D721Med (cell line): ENCODE results near the gene ANKLE1.
"Not testable (repeated sequence)": the region's sequence is repeated elsewhere in the genome, so short reads cannot be mapped to it uniquely, and the experiment has no call there.

Source experiments
- DNase-seq: peaks from one replicate; pipeline ENCODE4 v3.0.0; 2011; ENCODE audit warnings: low spot score; ENCODE audit not compliant: insufficient read length
- FAIRE-seq: peaks from 2 replicates; lab custom pipeline; 2011; peaks lifted over from hg19 to GRCh38; lab: Jason Lieb, UNC
- TF ChIP-seq, protein P1 (sequence below): IDR thresholded peaks from 2 replicates; pipeline ENCODE4 v1.5.1; 2012; ENCODE audit warnings: mild to moderate bottlenecking, control low read depth; ENCODE audit not compliant: insufficient read depth; ENCODE audit errors: missing control alignments

Gene ANKLE1

DNA sequence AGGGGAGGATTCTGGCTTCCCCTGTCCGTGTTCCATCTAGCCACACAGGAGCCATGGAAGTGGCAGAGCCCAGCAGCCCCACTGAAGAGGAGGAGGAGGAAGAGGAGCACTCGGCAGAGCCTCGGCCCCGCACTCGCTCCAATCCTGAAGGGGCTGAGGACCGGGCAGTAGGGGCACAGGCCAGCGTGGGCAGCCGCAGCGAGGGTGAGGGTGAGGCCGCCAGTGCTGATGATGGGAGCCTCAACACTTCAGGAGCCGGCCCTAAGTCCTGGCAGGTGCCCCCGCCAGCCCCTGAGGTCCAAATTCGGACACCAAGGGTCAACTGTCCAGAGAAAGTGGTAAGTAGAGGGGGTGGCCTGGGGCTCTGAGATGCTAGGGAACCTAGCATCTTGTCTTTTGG is 12.9 kb upstream of the ANKLE1 start:
- TF ChIP-seq, protein P1, sequence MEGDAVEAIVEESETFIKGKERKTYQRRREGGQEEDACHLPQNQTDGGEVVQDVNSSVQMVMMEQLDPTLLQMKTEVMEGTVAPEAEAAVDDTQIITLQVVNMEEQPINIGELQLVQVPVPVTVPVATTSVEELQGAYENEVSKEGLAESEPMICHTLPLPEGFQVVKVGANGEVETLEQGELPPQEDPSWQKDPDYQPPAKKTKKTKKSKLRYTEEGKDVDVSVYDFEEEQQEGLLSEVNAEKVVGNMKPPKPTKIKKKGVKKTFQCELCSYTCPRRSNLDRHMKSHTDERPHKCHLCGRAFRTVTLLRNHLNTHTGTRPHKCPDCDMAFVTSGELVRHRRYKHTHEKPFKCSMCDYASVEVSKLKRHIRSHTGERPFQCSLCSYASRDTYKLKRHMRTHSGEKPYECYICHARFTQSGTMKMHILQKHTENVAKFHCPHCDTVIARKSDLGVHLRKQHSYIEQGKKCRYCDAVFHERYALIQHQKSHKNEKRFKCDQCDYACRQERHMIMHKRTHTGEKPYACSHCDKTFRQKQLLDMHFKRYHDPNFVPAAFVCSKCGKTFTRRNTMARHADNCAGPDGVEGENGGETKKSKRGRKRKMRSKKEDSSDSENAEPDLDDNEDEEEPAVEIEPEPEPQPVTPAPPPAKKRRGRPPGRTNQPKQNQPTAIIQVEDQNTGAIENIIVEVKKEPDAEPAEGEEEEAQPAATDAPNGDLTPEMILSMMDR: no peak

GRCh38 chr19:17274892-17275291 is 6.8 kb upstream of the ANKLE1 start:
- DNase-seq, FAIRE-seq: not testable (repeated sequence)

More for the DNA sequence above, 12.9 kb upstream of the ANKLE1 start:
- DNase-seq (no peak), FAIRE-seq (no peak)

- no peak for DNase-seq
- TF ChIP-seq, protein P1: no peak
- FAIRE-seq: no peak
Measured at GRCh38 chr19:17275441-17276175, 6.1 kb upstream of the ANKLE1 start.

GRCh38 chr19:17279436-17279835 is 2.3 kb upstream of the ANKLE1 start:
- no peak for FAIRE-seq
- TF ChIP-seq, protein P1: no peak
- no peak for DNase-seq

DNA sequence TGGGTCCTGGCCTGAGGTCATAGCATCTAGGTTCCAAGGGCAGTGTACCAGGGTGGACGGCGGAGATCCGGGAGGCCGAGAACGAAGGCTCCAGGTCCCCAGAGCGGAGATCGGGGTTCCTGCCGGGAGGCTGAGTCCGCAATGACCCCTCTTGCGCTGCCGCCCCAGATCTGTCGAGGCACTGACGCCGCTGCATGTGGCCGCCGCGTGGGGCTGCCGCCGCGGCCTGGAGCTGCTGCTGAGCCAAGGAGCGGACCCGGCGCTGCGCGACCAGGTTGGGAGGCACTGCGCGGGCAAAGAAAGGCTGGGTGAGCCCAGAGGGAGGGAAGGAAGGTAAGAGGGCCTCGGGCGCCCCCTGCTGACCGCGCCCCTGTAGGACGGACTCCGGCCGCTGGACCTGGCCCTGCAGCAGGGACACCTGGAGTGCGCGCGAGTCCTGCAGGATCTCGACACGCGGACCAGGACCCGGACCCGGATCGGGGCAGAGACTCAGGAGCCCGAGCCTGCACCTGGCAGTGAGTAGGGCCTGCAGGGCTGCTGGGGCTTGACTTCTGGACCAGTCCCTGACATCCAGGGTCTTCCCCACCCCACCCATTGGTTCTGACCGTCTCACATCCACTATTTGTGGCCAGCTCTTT is 906 bp downstream of the ANKLE1 start:
- FAIRE-seq: no peak

GRCh38 chr19:17283504-17283996 is 1.8 kb downstream of the ANKLE1 start:
- TF ChIP-seq, protein P1: no peak
- no peak for DNase-seq
- no peak for FAIRE-seq

More for the DNA sequence above, 906 bp downstream of the ANKLE1 start:
- TF ChIP-seq, protein P1: peak; percentile 83
- peak; percentile 84 for DNase-seq

GRCh38 chr19:17285415-17286135 is 3.9 kb downstream of the ANKLE1 start:
- no peak for DNase-seq
- TF ChIP-seq, protein P1: no peak
- FAIRE-seq: no peak
